DOHH2 (cell line): Measurements from ENCODE around the gene ISG15.

ENCODE experiments used
- EZH2phosphoT487 ChIP-seq: fragments of 200-600 bp; sonication (generic); IDR thresholded peaks from 2 replicates; pipeline ENCODE4 v1.6.1; 2017; ENCODE audit warnings: borderline replicate concordance, mild to moderate bottlenecking, antibody characterized with exemption, low read length, moderate library complexity, mixed read lengths
- TF ChIP-seq, protein P1 (sequence below): fragments of 200-600 bp; sonication (generic); IDR thresholded peaks from one replicate; pipeline ENCODE4 v1.5.1; 2014; ENCODE audit warnings: antibody characterized with exemption, mild to moderate bottlenecking, low read depth, low read length; ENCODE audit not compliant: poor library complexity, severe bottlenecking

DNA sequence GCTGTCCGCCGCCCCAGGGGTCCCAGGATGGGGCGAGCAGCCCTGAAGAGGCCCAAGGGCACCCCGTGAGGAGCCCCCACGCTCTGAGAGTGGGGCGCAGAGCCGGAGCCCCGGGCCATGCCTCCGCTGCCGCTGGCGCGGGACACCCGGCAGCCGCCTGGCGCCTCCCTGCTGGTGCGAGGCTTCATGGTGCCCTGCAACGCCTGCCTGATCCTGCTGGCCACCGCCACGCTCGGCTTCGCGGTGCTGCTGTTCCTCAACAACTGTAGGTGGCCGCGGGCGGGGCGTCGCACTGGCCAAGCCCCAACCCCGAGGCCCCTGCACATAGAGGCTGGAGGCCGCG is 21.1 kb downstream of the ISG15 start:
- no peak for TF ChIP-seq EZH2phosphoT487
- TF ChIP-seq, protein P1, sequence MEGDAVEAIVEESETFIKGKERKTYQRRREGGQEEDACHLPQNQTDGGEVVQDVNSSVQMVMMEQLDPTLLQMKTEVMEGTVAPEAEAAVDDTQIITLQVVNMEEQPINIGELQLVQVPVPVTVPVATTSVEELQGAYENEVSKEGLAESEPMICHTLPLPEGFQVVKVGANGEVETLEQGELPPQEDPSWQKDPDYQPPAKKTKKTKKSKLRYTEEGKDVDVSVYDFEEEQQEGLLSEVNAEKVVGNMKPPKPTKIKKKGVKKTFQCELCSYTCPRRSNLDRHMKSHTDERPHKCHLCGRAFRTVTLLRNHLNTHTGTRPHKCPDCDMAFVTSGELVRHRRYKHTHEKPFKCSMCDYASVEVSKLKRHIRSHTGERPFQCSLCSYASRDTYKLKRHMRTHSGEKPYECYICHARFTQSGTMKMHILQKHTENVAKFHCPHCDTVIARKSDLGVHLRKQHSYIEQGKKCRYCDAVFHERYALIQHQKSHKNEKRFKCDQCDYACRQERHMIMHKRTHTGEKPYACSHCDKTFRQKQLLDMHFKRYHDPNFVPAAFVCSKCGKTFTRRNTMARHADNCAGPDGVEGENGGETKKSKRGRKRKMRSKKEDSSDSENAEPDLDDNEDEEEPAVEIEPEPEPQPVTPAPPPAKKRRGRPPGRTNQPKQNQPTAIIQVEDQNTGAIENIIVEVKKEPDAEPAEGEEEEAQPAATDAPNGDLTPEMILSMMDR, result no peak
